CD4-positive, alpha-beta T cell treated with Interleukin-17A for 1 hour (primary cell): ENCODE measurements around the gene SLC24A3.

Experiments used
- DNase-seq: peaks from one replicate; pipeline ENCODE4 v3.0.0-alpha.2; 2020

SLC24A3 gene

GRCh38 chr20:19431316-19431700 lies 218.9 kb downstream of the SLC24A3 start:
- no peak for DNase-seq

DNA sequence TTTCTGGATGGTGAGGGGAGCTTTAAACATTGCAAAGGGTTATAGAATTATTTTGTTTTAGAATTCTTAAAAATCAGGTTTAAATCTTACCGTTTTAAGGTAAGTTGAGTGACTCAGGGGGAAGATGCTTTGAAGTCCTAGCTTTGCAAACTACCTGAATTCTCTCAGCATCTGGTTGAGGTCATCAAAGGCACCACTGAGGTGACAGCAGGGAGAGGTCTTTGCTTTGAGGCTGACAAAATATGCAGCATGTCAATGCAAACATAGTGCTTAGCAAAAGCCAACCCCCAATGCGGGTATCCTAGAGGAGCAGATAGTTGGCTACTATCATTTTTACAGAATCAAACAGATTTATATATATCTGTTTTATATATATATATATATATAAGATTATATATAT lies 219.5 kb downstream of the SLC24A3 start:
- DNase-seq, result no peak

- no peak for DNase-seq
Measured at GRCh38 chr20:19433371-19434350, 221.2 kb downstream of the SLC24A3 start.

GRCh38 chr20:19435316-19435715 lies 222.9 kb downstream of the SLC24A3 start:
- no peak for DNase-seq

DNA sequence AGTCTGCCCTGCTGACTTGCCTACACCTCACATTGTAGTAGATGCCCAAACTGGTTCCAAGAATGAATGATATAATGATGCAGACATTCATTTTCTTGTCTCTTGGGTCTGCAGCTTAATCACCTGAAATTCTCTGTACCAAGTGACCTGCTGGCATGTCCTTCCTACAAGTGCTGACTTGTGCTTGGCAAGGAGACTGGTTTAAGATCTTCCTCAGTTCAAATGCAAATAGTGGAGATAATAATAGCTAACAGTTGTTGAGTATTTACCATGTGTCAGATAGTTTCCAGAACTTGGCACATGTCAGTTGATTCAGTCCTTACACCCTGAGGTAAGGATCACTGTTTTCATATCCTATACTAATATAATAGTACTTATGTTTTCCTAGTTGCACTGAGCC lies 223.4 kb downstream of the SLC24A3 start:
- no peak for DNase-seq

- no peak for DNase-seq
Measured at GRCh38 chr20:19438488-19438887, 226.0 kb downstream of the SLC24A3 start.

DNA sequence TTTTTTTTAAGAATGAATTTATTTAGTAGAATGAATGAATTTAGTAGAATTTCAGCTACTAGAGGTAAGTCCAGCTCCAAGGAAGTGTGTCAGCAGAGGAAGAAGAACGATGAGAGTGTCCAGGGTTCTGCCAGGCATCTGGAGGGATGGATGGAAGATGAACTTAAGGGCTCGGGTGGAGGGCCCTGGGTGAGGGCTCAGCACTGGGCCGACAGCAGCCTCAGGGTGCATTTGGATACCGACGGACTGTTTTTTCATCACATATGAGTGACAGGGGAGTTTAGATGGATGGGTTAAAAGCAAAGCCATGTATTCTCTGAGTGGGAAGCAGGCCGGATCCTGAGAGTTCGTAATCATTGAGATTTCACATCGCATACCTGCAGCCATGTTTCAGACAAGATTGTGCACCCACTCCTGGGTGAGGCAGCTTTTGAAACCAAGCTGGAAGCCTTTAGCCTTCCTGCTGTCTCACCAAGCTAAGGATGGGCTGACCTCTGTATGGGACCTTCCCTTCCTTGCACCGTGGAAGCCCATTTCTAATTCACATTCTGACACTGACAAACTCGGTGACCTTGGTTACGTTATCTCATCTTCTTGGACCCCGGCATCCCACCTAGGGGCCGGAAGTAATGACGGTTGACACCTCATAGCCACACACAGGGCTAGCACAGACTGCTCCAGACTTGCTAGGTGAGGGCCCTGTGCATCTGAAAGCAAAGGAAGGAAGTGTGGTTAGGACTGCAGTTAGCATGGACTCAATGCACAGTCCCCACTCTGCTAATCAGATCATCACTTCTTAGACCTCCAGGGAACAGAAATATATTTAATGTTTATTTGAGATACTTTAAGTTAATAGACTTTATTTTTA lies 228.5 kb downstream of the SLC24A3 start:
- DNase-seq, result peak; percentile 2

DNA sequence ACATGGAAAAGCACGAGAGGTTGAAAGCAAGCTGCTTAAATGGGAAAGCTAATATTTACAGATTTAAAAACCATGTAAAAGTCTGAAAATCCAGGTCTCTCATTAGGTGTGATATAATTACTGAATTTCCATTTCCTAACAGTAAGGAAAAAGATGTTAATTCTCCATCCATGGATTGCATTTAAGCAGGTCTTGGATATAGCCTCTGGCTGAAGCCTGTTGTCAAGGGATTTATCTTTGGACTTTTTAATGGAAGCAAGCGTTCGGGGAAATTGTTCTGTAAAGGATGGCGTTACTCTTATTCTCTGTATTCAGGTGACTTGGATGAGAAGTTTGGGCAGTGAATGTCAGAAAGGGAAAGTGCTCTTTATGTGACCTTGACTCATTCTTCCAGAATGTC lies 233.8 kb downstream of the SLC24A3 start:
- DNase-seq, result no peak

- no peak for DNase-seq
Measured at GRCh38 chr20:19448632-19449031, 236.2 kb downstream of the SLC24A3 start.

DNA sequence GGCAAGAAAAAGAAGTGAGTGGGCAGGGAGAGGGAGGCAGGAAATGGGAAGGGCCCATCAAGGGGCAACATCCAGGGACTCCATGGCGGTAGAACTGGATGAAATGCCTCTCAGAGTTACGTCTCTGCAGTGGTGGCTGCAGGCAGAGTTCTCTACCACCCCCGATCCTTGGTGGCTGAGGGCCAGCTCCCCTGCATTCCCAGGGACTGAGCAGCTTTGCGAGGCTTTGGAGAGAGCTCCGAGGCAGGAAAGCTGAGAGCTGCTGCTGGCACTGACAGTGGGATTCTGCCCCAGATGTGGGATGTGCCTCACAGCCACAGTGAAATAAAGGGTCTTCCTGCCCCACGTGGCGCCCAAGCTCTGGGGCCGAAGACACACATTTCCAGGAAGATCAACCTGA lies 236.6 kb downstream of the SLC24A3 start:
- no peak for DNase-seq

DNA sequence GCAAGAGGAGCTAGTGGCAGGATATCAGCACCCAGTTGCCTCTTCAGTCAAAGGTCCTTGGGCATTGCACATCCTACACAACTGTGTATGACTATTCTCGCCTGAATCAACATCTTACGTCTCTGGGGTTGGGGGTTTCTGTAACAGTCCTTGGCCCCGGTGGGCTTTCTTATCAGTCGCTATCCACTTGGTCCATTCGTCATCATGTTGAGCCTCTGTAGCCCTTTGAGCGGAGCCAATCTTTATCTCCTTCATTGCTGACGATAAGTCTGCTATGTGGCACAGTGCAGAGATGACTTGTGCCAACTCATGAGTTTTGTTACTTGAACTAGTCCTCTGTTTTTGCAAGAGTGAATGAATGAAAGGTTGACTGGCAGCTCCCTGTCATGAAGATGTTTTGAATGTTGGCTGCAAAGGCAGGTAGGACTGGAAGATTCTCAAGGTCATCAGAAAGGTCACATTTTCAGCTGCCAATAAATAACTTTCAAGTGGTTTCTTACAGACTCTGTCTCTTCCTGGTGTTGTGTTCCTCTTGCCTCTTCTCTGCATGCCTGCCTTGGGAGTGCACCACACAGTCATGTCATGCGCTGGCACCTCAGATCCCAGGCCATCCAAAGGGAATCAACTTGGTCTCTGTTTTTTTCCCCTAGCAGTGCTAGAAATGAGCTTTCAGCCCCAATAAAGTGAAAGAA lies 238.9 kb downstream of the SLC24A3 start:
- no peak for DNase-seq

DNA sequence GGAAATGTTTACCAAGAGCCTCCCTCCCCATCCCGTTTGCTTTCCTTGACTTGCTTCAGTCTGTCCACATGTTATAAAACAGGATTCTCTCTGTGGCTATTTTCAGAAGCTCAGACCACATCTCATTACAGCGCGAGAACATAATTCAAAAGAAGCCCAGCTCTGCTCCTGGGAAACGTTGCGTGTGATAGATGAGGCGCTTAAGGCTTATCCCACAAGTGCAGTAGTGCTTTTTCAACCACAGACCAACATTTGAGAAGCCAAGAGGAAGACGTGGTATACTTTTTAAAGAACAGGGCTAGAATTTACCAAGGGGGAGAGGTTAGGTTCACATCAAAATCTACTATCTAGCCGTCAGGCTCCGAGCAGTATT lies 239.5 kb downstream of the SLC24A3 start:
- no peak for DNase-seq

DNA sequence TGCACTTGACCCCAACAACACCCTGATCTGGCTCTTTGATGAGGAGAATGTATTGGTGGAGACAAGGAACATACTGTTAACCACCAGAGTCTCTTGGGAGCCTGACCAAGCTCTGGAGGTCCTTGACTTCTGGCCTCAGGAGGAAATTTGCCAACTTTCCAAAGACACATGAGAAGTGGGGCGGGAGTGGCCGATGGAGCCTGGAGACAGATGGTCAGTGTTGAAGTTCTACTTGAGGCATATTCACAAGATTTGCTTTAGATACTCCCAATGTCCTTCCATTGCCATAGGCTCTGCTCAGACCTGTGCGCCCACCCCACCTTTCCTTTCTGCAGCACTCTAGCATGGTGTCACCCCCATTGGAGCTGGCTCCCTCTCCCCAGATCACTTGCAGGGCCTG lies 241.0 kb downstream of the SLC24A3 start:
- no peak for DNase-seq

- no peak for DNase-seq
Measured at GRCh38 chr20:19453862-19454261, 241.4 kb downstream of the SLC24A3 start.

DNA sequence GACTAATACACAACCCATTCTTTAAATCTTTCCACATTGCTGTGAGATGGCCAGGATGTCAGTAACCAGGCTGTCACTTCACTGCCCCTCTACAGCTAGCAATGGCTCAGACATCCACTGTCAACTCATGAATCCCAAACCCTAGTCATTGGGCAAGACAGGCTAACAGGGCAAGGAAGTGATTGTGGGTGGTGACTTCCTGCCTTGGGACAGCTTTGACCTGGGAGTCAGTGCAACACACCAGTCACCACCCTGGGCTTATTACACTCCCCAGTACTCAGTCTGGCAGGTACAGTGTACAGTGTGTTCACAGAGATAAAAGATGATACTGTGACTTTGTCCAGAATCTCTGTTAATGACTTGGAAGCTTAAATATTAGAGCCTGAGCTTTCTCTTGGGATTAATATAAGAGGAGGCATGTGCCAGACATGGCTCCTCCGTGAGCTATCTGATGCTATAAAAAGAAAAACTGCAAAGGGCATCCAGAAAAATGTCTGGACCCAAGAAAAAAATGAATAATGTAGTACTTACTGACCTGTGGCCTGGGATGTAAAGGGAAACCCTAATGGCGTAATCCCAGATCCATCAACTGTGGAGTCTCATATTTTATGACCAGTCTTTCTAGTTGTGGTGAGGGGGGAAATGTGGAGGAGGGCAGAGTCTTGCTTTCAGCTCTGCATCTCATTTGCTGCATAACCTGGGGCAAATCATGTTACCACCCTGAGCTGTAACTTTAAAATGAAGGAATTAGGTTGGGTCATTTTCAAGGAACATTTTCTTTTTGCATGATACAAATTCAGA lies 244.4 kb downstream of the SLC24A3 start:
- DNase-seq, result no peak

GRCh38 chr20:19457611-19458010 lies 245.2 kb downstream of the SLC24A3 start:
- no peak for DNase-seq

DNA sequence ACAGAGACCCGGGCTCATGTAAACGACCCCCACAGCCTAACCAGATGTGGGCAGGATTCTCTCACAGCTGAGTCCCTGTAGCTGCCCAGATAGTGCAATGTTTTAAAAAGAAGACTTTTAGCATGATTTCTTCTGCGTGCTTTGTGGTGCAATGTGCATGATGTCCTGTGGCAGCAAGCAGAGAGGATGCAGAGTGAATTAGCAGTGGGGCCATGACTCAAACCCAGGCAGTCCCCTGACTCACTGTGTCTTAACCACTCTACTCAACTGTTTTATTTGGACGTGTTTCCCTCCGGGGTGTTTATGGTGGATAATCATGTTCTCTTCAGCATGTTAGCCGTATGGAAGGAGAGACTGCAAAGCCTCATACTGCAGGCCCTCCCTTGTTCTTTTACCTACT lies 247.9 kb downstream of the SLC24A3 start:
- no peak for DNase-seq

DNA sequence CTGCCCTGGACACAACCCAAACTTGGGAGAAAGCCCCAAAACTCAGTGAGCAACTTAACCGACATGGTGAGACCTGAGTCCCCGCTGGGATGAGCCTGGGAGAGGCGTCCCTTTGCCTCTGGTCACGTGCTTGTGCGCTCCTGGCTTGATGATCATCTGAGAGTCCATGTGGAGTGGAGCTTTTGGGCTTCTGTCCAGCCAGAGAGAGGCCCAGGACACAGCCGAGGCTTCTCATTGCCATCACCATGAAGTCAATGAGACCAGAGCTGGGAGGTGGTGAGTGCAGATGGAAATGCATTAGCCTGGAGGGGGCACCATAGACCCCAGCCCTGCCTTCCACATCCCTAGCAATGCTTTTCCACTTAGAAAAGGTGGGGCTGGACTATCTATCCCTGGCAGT lies 250.0 kb downstream of the SLC24A3 start:
- DNase-seq, result no peak

DNA sequence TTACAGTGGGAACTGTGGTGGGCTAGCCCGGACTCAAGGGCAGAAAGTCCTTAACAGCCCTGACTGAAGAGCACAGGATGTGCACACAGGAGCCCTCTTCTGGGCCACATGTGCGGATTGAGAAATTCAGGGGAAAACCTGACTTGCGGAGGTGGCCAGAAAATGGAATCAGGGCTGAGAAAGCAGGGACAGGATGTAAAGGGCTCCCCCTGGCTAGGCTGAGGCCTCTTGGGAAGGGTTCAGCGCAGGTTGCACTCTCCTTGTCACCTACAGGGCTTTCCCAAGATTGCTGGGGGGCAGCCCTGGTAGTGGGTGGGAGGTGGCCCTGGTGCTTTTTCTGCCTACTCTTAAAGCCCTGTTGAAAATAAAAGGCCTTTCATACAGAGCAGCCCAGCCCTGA lies 251.2 kb downstream of the SLC24A3 start:
- DNase-seq, result no peak

DNA sequence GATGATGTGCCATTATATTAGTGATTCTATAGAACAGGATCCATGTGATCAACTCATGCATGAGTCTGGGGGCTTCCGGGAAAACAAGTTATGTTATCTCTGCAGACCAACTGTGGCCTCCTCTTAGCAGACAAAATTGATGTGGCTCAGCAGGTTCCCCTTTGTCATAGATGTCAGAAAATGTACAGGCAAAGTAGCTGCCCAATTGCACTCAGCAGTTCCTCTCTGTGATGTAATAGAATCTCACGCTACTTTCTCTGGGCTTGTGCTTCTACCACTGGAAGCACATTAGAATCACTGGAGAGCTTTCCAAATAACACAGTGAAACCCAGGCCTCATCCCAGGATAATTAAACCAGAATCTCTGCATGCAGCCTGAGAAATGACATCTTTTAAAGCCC lies 253.1 kb downstream of the SLC24A3 start:
- DNase-seq, result no peak

GRCh38 chr20:19466206-19466928 lies 253.9 kb downstream of the SLC24A3 start:
- no peak for DNase-seq
